Spinal cord (tissue), 10 donors: Measurements from ENCODE around the gene GSG1. TPM values are rescaled to one million over a fixed set of nuclear protein-coding genes. Genes with fewer than 3 reads are reported as not detected.
A peak's percentile ranks its signal among the peaks of the same experiment; 100 is the strongest.

ENCODE experiments used
- DNase-seq, 6 donors: peaks; one replicate each; pipeline versions ENCODE4 v3.0.0 to v3.0.0-alpha.2; 2013 to 2015; ENCODE audit warnings: low spot score in 6 of 6, low read depth in 4 of 6
- H3K27ac ChIP-seq: one replicate; pipeline ENCODE4 v1.5.1; 2013; ENCODE audit warnings: low read depth, low read length, control low read depth
- H3K27me3 ChIP-seq: one replicate; pipeline ENCODE4 v1.6.1; 2013; ENCODE audit warnings: low read length; ENCODE audit not compliant: control insufficient read depth, insufficient read depth
- H3K36me3 ChIP-seq: one replicate; pipeline ENCODE4 v1.6.1; 2013; ENCODE audit warnings: low read length; ENCODE audit not compliant: control insufficient read depth, insufficient read depth
- H3K4me1 ChIP-seq: one replicate; pipeline ENCODE4 v1.6.1; 2013; ENCODE audit warnings: low read length; ENCODE audit not compliant: control insufficient read depth, insufficient read depth
- H3K4me3 ChIP-seq: one replicate; pipeline ENCODE4 v1.5.1; 2013; ENCODE audit warnings: low read depth, low read length, control low read depth
- H3K9me3 ChIP-seq: one replicate; pipeline ENCODE4 v1.6.1; 2013; ENCODE audit warnings: low read length; ENCODE audit not compliant: control insufficient read depth, insufficient read depth
- WGBS: methylation state at CpG from one replicate; pipeline ENCODE4 v1.1.5; 2013; ENCODE audit warnings: missing lambda C conversion rate; ENCODE audit not compliant: insufficient coverage; 5-methylcytosine and 5-hydroxymethylcytosine counted together
- polyA plus RNA-seq, 2 donors: library from polyadenylated mRNA; unstranded; fragments of 120-200 nt; gene quantifications; one replicate each; pipeline ENCODE4 v1.2.1, GENCODE V29; 2013; ENCODE audit not compliant: insufficient read length in 2 of 2
- total RNA-seq, 2 donors: library from RNA; depleted of rRNA in 1 of 2; stranded (reverse); fragments of 120-200 nt in 1 of 2; fragments of >200 nt in 1 of 2; gene quantifications; one replicate each; pipeline versions ENCODE4 v1.2.3 to v1.2.4, GENCODE V29; 2013 to 2014
- donor health status: healthy.

GSG1 gene
- total and polyA plus RNA-seq, 4 donors: 0.59 to 0.78 (median 0.77) TPM; not detected in 1

- Histone ChIP-seq H3K4me1 (peaks cover 13% of the 10 kb centered on the region), H3K27ac (no peak overlapping the region), H3K36me3 (no peaks in the 10 kb centered on the region), H3K9me3 (peaks cover 6% of the 10 kb centered on the region), H3K4me3 (no peak overlapping the region), H3K27me3 (no peaks in the 10 kb centered on the region)
- DNase-seq: peak in 1 of 6 donors; percentile 65
- WGBS: 100% methylated on average over 1 of the region's 1 CpG
Measured at GRCh38 chr12:13105781-13106180, 2.3 kb upstream of the GSG1 start.

- Histone ChIP-seq H3K9me3 (peaks cover 6% of the 10 kb centered on the region), H3K4me3 (no peak overlapping the region), H3K27me3 (no peaks in the 10 kb centered on the region), H3K36me3 (no peaks in the 10 kb centered on the region), H3K27ac (no peak overlapping the region), H3K4me1 (peaks cover 22% of the 10 kb centered on the region)
- WGBS: 100% methylated on average over 1 of the region's 3 CpGs
- DNase-seq: no peak
Measured at GRCh38 chr12:13104409-13104808, 942 bp upstream of the GSG1 start.

- peak overlapping the region; percentile 91 for H3K27ac ChIP-seq
- H3K36me3 ChIP-seq: no peaks in the 10 kb centered on the region
- H3K9me3 ChIP-seq: no peaks in the 10 kb centered on the region
- no peaks in the 10 kb centered on the region for H3K27me3 ChIP-seq
- peaks cover 22% of the 10 kb centered on the region for H3K4me1 ChIP-seq
- peak in 1 of 6 donors; percentile 49 for DNase-seq
- H3K4me3 ChIP-seq: no peak overlapping the region
- 36% methylated on average over 6 of the region's 7 CpGs for WGBS
Measured at GRCh38 chr12:13102461-13103195, 839 bp downstream of the GSG1 start.

- H3K27me3 ChIP-seq: no peaks in the 10 kb centered on the region
- peak overlapping the region; percentile 91 for H3K27ac ChIP-seq
- H3K9me3 ChIP-seq: no peaks in the 10 kb centered on the region
- no peaks in the 10 kb centered on the region for H3K36me3 ChIP-seq
- H3K4me1 ChIP-seq: peaks cover 22% of the 10 kb centered on the region
- DNase-seq: peak in 1 of 6 donors; percentile 24
- 85% methylated on average over 4 of the region's 10 CpGs for WGBS
- peak overlapping the region; percentile 53 for H3K4me3 ChIP-seq
Measured at GRCh38 chr12:13101821-13102375, 1.6 kb downstream of the GSG1 start.

- Histone ChIP-seq H3K9me3 (no peaks in the 10 kb centered on the region), H3K27ac (peak overlapping the region; percentile 91)
Measured at GRCh38 chr12:13100882-13101769, 2.3 kb downstream of the GSG1 start.

GRCh38 chr12:13100605-13100881 lies 2.9 kb downstream of the GSG1 start:
- H3K27ac ChIP-seq: peak overlapping the region; percentile 91
- H3K4me3 ChIP-seq: peak overlapping the region; percentile 53
- no peaks in the 10 kb centered on the region for H3K9me3 ChIP-seq
- DNase-seq: no peak
- H3K27me3 ChIP-seq: no peaks in the 10 kb centered on the region
- H3K36me3 ChIP-seq: no peaks in the 10 kb centered on the region
- peaks cover 22% of the 10 kb centered on the region for H3K4me1 ChIP-seq
- 5% methylated on average over 6 of the region's 6 CpGs for WGBS

More at GRCh38 chr12:13100882-13101769, 2.3 kb downstream of the GSG1 start:
- Histone ChIP-seq H3K27me3 (no peaks in the 10 kb centered on the region), H3K4me3 (peak overlapping the region; percentile 53), H3K4me1 (peaks cover 22% of the 10 kb centered on the region), H3K36me3 (no peaks in the 10 kb centered on the region)
- DNase-seq: peak in 5 of 6 donors; percentile 67 to 95 (median 78)
- WGBS: under 1% methylated on average over 79 of the region's 79 CpGs

- Histone ChIP-seq H3K27ac (peak overlapping the region; percentile 91), H3K36me3 (no peaks in the 10 kb centered on the region), H3K4me1 (peaks cover 22% of the 10 kb centered on the region), H3K27me3 (no peaks in the 10 kb centered on the region), H3K9me3 (no peaks in the 10 kb centered on the region), H3K4me3 (peak overlapping the region; percentile 53)
- 63% methylated on average over 4 of the region's 10 CpGs for WGBS
- peak in 2 of 6 donors; percentile 32 to 51 for DNase-seq
Measured at GRCh38 chr12:13099844-13100604, 3.4 kb downstream of the GSG1 start.

GRCh38 chr12:13099066-13099843 lies 4.2 kb downstream of the GSG1 start:
- Histone ChIP-seq H3K27me3 (no peaks in the 10 kb centered on the region), H3K4me1 (peaks cover 22% of the 10 kb centered on the region), H3K9me3 (no peaks in the 10 kb centered on the region), H3K4me3 (no peak overlapping the region), H3K27ac (peak overlapping the region; percentile 54), H3K36me3 (no peaks in the 10 kb centered on the region)
- DNase-seq: no peak
- 83% methylated on average over 1 of the region's 8 CpGs for WGBS
